GM19328 (cell line): ENCODE measurements around the gene CTIF.

Source experiments
- ATAC-seq: cut with Tn5 transposase; IDR thresholded peaks from one replicate; pipeline ENCODE4 v1.9.1; 2021; ENCODE audit warnings: mild to moderate bottlenecking, moderate library complexity; ENCODE audit not compliant: unreplicated experiment

The CTIF gene

GRCh38 chr18:48662011-48662661 lies 123.3 kb downstream of the CTIF start:
- no peak for ATAC-seq

- ATAC-seq, result no peak
Measured at GRCh38 chr18:48663096-48663930, 124.5 kb downstream of the CTIF start.

- ATAC-seq, result no peak
Measured at GRCh38 chr18:48663931-48664847, 125.4 kb downstream of the CTIF start.

GRCh38 chr18:48665654-48666053 lies 126.8 kb downstream of the CTIF start:
- ATAC-seq, result no peak

GRCh38 chr18:48666613-48667012 lies 127.8 kb downstream of the CTIF start:
- ATAC-seq, result no peak

DNA sequence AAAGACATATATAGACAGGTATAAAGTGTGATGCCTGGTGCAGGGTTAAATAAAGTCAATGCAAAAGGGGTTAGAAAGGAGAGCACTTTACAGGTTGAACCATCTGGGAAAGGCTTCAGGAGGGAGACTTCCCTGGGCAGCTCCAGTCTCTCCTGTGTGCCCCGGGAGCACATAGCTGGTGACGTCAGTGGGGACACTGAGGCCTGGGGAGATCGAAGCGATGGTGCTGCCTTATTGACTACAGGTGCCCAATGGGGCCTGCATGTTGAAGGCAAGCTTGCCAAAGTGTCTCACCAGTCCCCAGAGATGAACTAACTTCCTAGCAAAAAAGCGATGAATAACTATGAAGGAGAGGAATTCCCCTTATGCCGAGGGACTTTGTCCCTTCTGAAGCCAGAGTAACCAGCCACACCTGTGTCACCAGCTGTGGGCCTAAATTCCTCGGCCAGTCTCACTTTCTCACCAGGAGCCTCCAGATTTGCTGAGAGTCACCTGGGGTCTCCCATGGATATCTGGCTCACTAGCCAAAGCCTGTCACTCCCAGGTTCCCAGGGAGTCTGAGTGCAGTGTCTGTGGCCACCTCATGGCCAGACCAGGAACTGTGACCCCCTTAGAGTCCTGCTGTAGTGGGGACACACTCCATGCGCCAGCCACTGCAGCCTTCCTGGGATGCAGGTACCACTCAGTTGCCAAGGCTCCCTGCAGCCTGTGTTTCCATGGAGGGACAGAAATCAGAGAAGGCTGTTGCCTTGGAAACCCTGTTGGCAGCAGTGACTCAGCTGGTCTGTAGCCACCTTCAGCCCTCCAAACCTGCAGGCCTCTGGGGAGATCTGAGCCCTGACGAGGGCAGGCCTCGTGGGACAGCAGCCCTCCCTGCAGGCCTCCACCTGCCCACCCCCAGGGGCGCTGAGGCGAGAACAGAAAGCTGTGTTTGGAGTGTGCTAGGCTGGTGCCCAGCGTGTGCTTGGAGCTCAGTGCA lies 128.7 kb downstream of the CTIF start:
- ATAC-seq, result no peak

- ATAC-seq, result no peak
Measured at GRCh38 chr18:48668466-48669179, 129.8 kb downstream of the CTIF start.

DNA sequence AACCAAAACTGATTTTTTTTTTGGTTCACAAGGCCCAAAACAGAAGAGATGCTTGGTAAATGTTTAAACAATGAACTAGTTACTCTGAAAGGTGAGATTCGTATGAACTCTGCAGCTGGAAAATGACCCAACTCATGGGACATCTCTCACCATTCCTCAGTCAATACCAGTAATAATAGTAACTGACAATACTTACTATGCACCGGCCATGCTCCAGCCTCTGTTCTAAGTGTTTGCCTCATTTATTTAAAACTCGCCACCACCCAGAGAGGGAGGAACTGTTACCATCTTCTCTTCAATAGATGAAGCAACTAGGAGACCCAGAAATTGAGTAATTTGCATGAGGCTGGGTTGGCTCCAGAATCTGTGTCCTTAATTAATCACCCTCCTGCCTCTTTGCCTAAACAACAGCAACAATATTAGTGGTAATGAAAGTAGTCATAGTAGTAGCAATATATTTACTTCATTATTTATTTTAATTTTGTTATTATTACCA lies 130.4 kb downstream of the CTIF start:
- ATAC-seq, result no peak

- ATAC-seq, result no peak
Measured at GRCh38 chr18:48669991-48670750, 131.3 kb downstream of the CTIF start.

- no peak for ATAC-seq
Measured at GRCh38 chr18:48670751-48671560, 132.1 kb downstream of the CTIF start.

DNA sequence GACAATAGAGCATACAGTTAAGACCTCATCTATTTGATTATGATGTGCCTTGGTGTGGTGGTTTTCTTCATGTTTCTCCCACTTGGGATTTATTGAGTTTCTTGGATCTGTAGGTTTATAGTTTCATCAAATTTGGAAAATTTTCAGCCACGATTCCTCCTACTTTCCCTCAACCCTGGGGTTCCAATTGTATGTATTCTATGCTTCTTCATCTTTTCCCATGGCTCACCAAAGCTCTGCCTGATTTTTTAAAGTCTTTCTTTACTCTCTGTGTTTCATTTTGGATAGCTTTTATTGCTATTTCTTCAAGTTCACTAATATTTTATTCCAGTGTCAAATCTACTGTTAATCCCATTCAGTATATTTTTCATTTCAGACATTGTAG lies 132.7 kb downstream of the CTIF start:
- no peak for ATAC-seq

- no peak for ATAC-seq
Measured at GRCh38 chr18:48672671-48673340, 134.0 kb downstream of the CTIF start.

DNA sequence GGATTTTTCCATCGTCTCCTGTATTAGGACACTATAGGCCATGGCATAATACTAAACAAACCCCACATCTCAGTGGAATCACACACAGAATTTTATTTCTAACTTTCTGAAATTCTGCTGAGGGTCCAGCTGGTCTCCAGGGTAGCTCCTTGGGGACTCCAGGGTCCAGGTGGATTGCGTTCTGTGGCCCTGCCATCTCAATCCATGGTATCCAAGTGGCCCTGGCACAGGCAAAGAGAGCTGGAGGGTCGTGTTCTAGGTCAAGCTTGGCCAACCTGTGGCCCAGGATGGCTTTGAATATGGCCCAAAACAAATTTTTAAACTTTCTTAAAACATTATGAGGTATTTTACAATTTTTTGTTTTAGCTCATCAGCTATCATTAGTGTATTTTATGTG lies 134.6 kb downstream of the CTIF start:
- no peak for ATAC-seq

DNA sequence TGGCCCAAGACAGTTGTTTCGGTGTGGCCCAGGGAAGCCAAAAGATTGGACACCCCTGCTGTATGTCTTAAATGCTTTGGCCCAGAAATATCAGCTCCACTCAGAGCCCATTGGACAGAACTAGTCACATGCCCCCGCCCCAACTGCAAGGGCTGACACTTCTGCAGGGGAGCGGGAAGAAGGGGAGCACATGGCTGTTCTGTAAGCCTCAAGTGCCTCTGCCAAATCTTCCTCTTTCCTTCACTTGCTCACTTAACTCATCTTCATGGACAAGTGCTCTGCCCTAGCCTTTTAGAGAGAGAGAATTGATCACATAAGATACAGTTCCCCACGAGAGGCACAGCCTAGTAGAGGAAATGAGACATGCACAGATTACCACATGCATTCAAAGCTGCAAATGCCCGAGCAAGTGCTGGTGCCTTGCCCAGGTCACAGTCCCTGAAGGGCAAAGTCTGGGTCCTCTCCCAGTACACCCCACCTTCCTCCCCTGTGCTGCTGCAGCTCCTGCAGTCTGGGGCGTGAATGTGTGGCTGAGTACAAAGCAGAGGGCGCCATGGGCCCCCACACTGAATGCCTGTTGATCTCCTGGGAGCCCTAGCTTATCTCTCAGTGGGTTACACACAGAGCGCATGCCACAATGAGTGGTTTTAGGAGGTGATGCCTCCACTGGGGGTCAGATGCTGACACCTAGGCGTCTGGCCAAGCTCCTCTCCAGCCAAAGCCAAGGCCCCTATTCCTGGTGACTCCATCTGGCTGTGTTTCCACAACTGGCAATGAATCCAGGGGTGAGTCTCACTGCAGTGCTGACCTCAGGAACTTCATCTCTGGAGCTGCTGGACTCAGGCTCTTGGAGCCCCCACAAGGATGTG lies 135.3 kb downstream of the CTIF start:
- ATAC-seq, result no peak

DNA sequence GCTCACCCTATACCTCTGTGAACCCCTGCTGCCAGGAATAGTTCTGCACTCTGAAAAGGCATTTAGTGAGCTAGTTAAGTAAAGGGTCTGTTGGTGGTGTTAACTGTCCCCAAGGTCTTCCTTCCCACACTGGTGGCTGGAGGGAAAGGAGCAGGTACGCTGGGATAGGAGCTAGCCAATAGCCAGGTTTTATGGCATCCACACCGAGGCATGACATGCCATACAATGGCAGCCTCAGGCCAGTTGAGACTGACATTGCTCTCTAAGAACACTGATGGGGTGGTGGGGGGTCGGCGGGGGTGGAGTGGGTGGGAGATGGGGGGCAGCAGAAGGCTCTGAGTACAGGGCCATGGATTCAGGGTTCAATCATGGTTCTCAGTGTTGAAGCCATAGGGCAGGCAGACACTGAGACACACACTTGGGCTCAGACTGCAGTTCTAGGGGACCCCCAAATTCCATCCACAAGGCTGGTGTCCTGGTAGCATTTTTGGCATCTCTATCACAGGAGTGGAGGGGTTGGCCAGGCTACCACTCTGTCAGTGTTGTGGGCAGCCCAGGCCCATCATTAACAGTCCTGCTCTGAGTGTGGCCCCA lies 136.0 kb downstream of the CTIF start:
- ATAC-seq, result no peak

- peak; percentile 75 for ATAC-seq
Measured at GRCh38 chr18:48675352-48675761, 136.5 kb downstream of the CTIF start.
